Measurements from ENCODE around the gene CASK.

CASK gene

DNA sequence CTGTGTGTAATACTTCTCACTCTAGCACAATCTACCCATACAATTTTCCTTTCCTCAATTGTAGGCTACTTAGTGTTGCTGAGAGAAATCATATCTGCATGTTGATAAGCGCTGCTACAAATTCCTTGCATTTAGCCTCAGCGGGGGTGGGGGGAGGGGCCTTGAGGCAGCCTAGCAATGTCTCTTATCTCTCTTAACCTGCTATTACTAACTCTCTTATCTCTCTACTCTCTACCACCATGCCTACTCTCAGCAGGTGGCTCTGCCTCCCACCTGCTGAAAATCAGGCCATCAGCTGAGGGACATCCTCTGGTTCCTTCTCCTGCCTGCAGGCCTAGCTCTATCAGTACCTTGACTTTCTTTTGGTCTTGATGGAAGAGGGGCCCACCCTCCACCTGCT is 100.5 kb downstream of the CASK start:
- peak; percentile 90 for DNase-seq
- Histone ChIP-seq H3K4me3 (ENCODE audit: low read length) (no peak overlapping the region), H3K18ac (ENCODE audit: low read length) (no peak overlapping the region), H3K23ac (ENCODE audit: low read length) (no peak overlapping the region), H3K4me1 (ENCODE audit: control insufficient read depth, low read depth, low read length) (no peaks in the 10 kb centered on the region), H3K36me3 (ENCODE audit: control insufficient read depth, insufficient read depth, low read length) (no peaks in the 10 kb centered on the region), H3K79me2 (ENCODE audit: control insufficient read depth, insufficient read depth, low read length) (no peaks in the 10 kb centered on the region), H2BK5ac (ENCODE audit: low read length) (no peak overlapping the region), H2AK5ac (ENCODE audit: low read length) (no peak overlapping the region), H2BK120ac (ENCODE audit: low read depth, low read length) (no peak overlapping the region), H3K4ac (ENCODE audit: low read depth, low read length) (no peak overlapping the region), H3K27ac (ENCODE audit: low read depth, low read length) (no peak overlapping the region), H4K5ac (ENCODE audit: low read length) (no peak overlapping the region), H3K9ac (ENCODE audit: low read length) (no peak overlapping the region), H4K8ac (ENCODE audit: low read depth, low read length) (no peak overlapping the region), H3K4me2 (ENCODE audit: low read length) (no peak overlapping the region), H3K79me1 (ENCODE audit: low read length) (no peaks in the 10 kb centered on the region), H3K27me3 (ENCODE audit: insufficient read depth, low read length, poor library complexity) (no peaks in the 10 kb centered on the region), H3K56ac (ENCODE audit: low read length) (no peak overlapping the region), H2BK15ac (replicated peaks; ENCODE audit: low read depth) (no peak overlapping the region)
- WGBS (ENCODE audit: extremely low coverage, insufficient coverage, low lambda C conversion rate) = no CpG with 5 or more reads among the region's 2 CpGs

DNA sequence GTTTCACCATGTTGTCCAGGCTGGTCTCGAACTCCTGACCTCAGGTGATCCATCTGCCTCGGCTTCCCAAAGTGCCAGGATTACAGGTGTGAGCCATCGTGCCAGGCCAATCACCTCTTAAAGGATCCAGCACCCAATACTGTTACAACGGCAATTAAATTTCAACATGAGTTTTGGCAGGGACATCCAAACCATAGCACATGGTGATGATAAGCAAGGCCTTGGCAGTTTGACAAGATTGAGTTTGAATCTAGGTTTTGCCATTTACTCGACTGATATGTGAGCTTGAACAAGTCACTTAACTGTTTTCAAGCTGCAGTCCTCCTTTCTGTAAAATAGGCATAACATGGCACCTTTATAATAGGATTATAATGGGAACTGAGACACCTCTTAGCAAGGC is 115.3 kb downstream of the CASK start:
- Histone ChIP-seq H2BK5ac (ENCODE audit: low read length) (no peak overlapping the region), H3K79me1 (ENCODE audit: low read length) (no peaks in the 10 kb centered on the region), H3K4me2 (ENCODE audit: low read length) (no peak overlapping the region), H2AK5ac (ENCODE audit: low read length) (no peak overlapping the region), H2BK120ac (ENCODE audit: low read depth, low read length) (no peak overlapping the region), H3K36me3 (ENCODE audit: control insufficient read depth, insufficient read depth, low read length) (no peaks in the 10 kb centered on the region), H3K27me3 (ENCODE audit: insufficient read depth, low read length, poor library complexity) (no peaks in the 10 kb centered on the region), H4K5ac (ENCODE audit: low read length) (no peak overlapping the region), H3K4me3 (ENCODE audit: low read length) (no peak overlapping the region), H3K79me2 (ENCODE audit: control insufficient read depth, insufficient read depth, low read length) (no peaks in the 10 kb centered on the region), H3K4ac (ENCODE audit: low read depth, low read length) (no peak overlapping the region), H2BK15ac (replicated peaks; ENCODE audit: low read depth) (no peak overlapping the region), H3K4me1 (ENCODE audit: control insufficient read depth, low read depth, low read length) (no peaks in the 10 kb centered on the region), H3K23ac (ENCODE audit: low read length) (no peak overlapping the region), H3K27ac (ENCODE audit: low read depth, low read length) (no peak overlapping the region), H3K18ac (ENCODE audit: low read length) (no peak overlapping the region), H3K56ac (ENCODE audit: low read length) (no peak overlapping the region), H4K8ac (ENCODE audit: low read depth, low read length) (no peak overlapping the region), H3K9ac (ENCODE audit: low read length) (no peak overlapping the region)
- no CpG with 5 or more reads among the region's 5 CpGs for WGBS (ENCODE audit: extremely low coverage, insufficient coverage, low lambda C conversion rate)
- DNase-seq = no peak

DNA sequence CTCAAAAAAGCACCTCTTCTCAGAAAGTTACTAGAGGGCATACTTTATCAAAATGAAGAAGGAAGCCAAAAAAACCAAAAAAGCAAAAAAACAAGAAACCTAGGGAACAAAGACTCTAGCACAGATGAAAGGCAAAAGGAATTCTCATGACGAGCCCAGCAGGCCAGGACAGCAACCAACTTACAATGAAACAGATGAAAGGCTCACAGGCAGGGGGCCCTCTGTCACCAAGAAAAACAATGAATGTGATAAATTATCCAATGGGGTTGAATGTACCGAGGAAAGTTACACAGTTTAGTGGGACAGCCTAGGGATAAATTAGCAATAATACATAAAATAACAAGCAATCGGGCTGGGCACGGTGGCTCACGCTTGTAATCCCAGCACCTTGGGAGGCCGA is 120.4 kb downstream of the CASK start:
- WGBS (ENCODE audit: extremely low coverage, insufficient coverage, low lambda C conversion rate) = no CpG with 5 or more reads among the region's 6 CpGs
- no peak overlapping the region for H3K56ac ChIP-seq (ENCODE audit: low read length)
- H4K8ac ChIP-seq (ENCODE audit: low read depth, low read length) = no peak overlapping the region
- no peak overlapping the region for H2BK15ac ChIP-seq (replicated peaks; ENCODE audit: low read depth)
- no peaks in the 10 kb centered on the region for H3K36me3 ChIP-seq (ENCODE audit: control insufficient read depth, insufficient read depth, low read length)
- H2BK5ac ChIP-seq (ENCODE audit: low read length) = no peak overlapping the region
- no peaks in the 10 kb centered on the region for H3K79me2 ChIP-seq (ENCODE audit: control insufficient read depth, insufficient read depth, low read length)
- no peak overlapping the region for H4K5ac ChIP-seq (ENCODE audit: low read length)
- H3K79me1 ChIP-seq (ENCODE audit: low read length) = no peaks in the 10 kb centered on the region
- no peak overlapping the region for H3K4me3 ChIP-seq (ENCODE audit: low read length)
- DNase-seq = peak; percentile 75
- no peak overlapping the region for H3K18ac ChIP-seq (ENCODE audit: low read length)
- H3K4ac ChIP-seq (ENCODE audit: low read depth, low read length) = no peak overlapping the region
- H3K9ac ChIP-seq (ENCODE audit: low read length) = no peak overlapping the region
- H3K27me3 ChIP-seq (ENCODE audit: insufficient read depth, low read length, poor library complexity) = no peaks in the 10 kb centered on the region
- no peak overlapping the region for H3K4me2 ChIP-seq (ENCODE audit: low read length)
- no peak overlapping the region for H2BK120ac ChIP-seq (ENCODE audit: low read depth, low read length)
- H3K4me1 ChIP-seq (ENCODE audit: control insufficient read depth, low read depth, low read length) = no peaks in the 10 kb centered on the region
- no peak overlapping the region for H3K27ac ChIP-seq (ENCODE audit: low read depth, low read length)
- H3K23ac ChIP-seq (ENCODE audit: low read length) = no peak overlapping the region
- no peak overlapping the region for H2AK5ac ChIP-seq (ENCODE audit: low read length)

DNA sequence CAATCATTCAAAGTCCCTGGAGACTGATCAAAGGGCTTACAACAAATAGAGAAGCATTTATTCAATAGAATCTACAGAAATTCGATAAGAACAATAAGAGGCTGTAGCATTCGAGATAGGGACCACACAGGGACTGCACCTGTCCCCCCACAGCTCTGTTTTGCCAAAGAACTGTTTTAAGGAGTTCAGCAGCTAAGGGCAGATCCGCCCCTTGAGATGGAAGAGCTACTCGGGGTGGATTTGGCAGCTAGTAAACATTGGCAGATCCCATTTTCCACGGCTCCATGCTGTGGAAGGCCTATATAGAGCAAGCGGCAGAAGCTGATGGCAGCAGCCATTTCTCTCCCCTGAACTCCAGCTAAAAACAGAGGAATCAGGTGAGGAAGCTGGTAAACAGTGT is 123.7 kb downstream of the CASK start:
- no peak overlapping the region for H3K4me3 ChIP-seq (ENCODE audit: low read length)
- no peak overlapping the region for H3K18ac ChIP-seq (ENCODE audit: low read length)
- DNase-seq = no peak

DNA sequence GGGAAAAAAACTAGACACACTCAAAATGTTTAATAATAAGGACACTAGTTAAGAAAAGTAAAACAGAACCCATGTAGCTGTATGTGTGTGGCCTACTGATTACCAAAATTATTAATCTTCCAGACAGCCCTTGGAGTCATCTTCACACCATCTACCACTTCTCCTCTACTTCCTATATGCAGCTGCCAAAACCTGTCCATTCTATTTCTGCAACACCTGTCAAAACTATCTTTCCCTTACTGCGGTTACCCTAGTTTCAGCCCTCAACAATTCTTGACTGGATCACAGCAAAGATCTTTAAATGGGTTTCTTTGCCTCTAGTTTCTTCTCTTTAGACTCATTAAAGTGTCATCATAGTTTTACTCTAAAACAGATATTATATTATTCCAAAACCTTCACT is 126.8 kb downstream of the CASK start:
- Histone ChIP-seq H4K5ac (ENCODE audit: low read length) (no peak overlapping the region), H3K56ac (ENCODE audit: low read length) (no peak overlapping the region), H3K9ac (ENCODE audit: low read length) (no peak overlapping the region), H3K23ac (ENCODE audit: low read length) (no peak overlapping the region), H2AK5ac (ENCODE audit: low read length) (no peak overlapping the region), H2BK5ac (ENCODE audit: low read length) (no peak overlapping the region), H4K8ac (ENCODE audit: low read depth, low read length) (no peak overlapping the region), H3K79me2 (ENCODE audit: control insufficient read depth, insufficient read depth, low read length) (no peaks in the 10 kb centered on the region), H3K79me1 (ENCODE audit: low read length) (no peaks in the 10 kb centered on the region), H2BK15ac (replicated peaks; ENCODE audit: low read depth) (no peak overlapping the region), H3K4ac (ENCODE audit: low read depth, low read length) (no peak overlapping the region), H3K4me2 (ENCODE audit: low read length) (no peak overlapping the region), H3K27ac (ENCODE audit: low read depth, low read length) (no peak overlapping the region), H2BK120ac (ENCODE audit: low read depth, low read length) (no peak overlapping the region), H3K27me3 (ENCODE audit: insufficient read depth, low read length, poor library complexity) (no peaks in the 10 kb centered on the region), H3K4me1 (ENCODE audit: control insufficient read depth, low read depth, low read length) (no peaks in the 10 kb centered on the region), H3K36me3 (ENCODE audit: control insufficient read depth, insufficient read depth, low read length) (no peaks in the 10 kb centered on the region), H3K4me3 (ENCODE audit: low read length) (no peak overlapping the region), H3K18ac (ENCODE audit: low read length) (no peak overlapping the region)
- DNase-seq = no peak
- no CpG with 5 or more reads among the region's 1 CpG for WGBS (ENCODE audit: extremely low coverage, insufficient coverage, low lambda C conversion rate)

More for the DNA sequence above, 123.7 kb downstream of the CASK start:
- Histone ChIP-seq H3K23ac (ENCODE audit: low read length) (no peak overlapping the region), H3K4ac (ENCODE audit: low read depth, low read length) (peak overlapping the region; percentile 16), H3K27me3 (ENCODE audit: insufficient read depth, low read length, poor library complexity) (no peaks in the 10 kb centered on the region), H4K5ac (ENCODE audit: low read length) (no peak overlapping the region), H3K27ac (ENCODE audit: low read depth, low read length) (no peak overlapping the region), H2AK5ac (ENCODE audit: low read length) (no peak overlapping the region), H3K79me1 (ENCODE audit: low read length) (no peaks in the 10 kb centered on the region), H2BK5ac (ENCODE audit: low read length) (no peak overlapping the region), H4K8ac (ENCODE audit: low read depth, low read length) (no peak overlapping the region), H3K79me2 (ENCODE audit: control insufficient read depth, insufficient read depth, low read length) (no peaks in the 10 kb centered on the region), H3K9ac (ENCODE audit: low read length) (no peak overlapping the region), H2BK120ac (ENCODE audit: low read depth, low read length) (no peak overlapping the region), H3K36me3 (ENCODE audit: control insufficient read depth, insufficient read depth, low read length) (no peaks in the 10 kb centered on the region), H3K56ac (ENCODE audit: low read length) (no peak overlapping the region), H3K4me2 (ENCODE audit: low read length) (no peak overlapping the region), H2BK15ac (replicated peaks; ENCODE audit: low read depth) (no peak overlapping the region), H3K4me1 (ENCODE audit: control insufficient read depth, low read depth, low read length) (no peaks in the 10 kb centered on the region)
- no CpG with 5 or more reads among the region's 6 CpGs for whole genome bisulfite sequencing (ENCODE audit: extremely low coverage, insufficient coverage, low lambda C conversion rate)

DNA sequence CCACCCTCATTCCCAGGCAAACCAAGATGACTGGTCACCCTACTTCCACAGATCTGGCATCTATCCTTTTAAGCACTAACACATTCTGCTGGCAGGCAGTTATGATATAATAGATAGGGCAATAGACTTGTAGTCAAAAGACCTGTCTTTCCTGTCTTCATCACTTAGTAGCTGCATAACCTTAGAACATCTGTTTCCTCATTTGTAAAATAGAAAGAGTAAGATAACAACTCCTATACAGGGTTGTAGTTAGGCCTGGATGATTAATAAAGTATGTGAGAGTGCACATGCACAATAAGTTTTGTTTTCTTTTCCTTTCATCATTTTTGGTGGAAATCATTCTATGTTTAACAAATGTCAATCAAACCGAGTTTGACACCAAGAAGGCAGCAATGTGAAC is 127.3 kb downstream of the CASK start:
- no peak overlapping the region for H2BK120ac ChIP-seq (ENCODE audit: low read depth, low read length)
- no peaks in the 10 kb centered on the region for H3K27me3 ChIP-seq (ENCODE audit: insufficient read depth, low read length, poor library complexity)
- H2BK5ac ChIP-seq (ENCODE audit: low read length) = no peak overlapping the region
- H3K9ac ChIP-seq (ENCODE audit: low read length) = no peak overlapping the region
- H4K8ac ChIP-seq (ENCODE audit: low read depth, low read length) = no peak overlapping the region
- no peak overlapping the region for H2AK5ac ChIP-seq (ENCODE audit: low read length)
- no peak overlapping the region for H3K56ac ChIP-seq (ENCODE audit: low read length)
- no peaks in the 10 kb centered on the region for H3K79me2 ChIP-seq (ENCODE audit: control insufficient read depth, insufficient read depth, low read length)
- no peak overlapping the region for H3K27ac ChIP-seq (ENCODE audit: low read depth, low read length)
- no peak for DNase-seq
- H3K4me2 ChIP-seq (ENCODE audit: low read length) = no peak overlapping the region
- H3K18ac ChIP-seq (ENCODE audit: low read length) = no peak overlapping the region
- H3K36me3 ChIP-seq (ENCODE audit: control insufficient read depth, insufficient read depth, low read length) = no peaks in the 10 kb centered on the region
- no peaks in the 10 kb centered on the region for H3K79me1 ChIP-seq (ENCODE audit: low read length)
- no peak overlapping the region for H3K4ac ChIP-seq (ENCODE audit: low read depth, low read length)
- no peak overlapping the region for H2BK15ac ChIP-seq (replicated peaks; ENCODE audit: low read depth)
- H3K4me1 ChIP-seq (ENCODE audit: control insufficient read depth, low read depth, low read length) = no peaks in the 10 kb centered on the region
- H4K5ac ChIP-seq (ENCODE audit: low read length) = no peak overlapping the region
- H3K23ac ChIP-seq (ENCODE audit: low read length) = no peak overlapping the region
- H3K4me3 ChIP-seq (ENCODE audit: low read length) = no peak overlapping the region
- WGBS (ENCODE audit: extremely low coverage, insufficient coverage, low lambda C conversion rate) = no CpG with 5 or more reads among the region's 1 CpG
